C4-2B (cell line): ENCODE results near the gene RCVRN.

Source experiments
- CTCF ChIP-seq: fragments of 450-650 bp; conservative IDR thresholded peaks from 2 replicates; pipeline ENCODE4 v1.5.1; 2017; ENCODE audit warnings: mild to moderate bottlenecking
- ZFX ChIP-seq: fragments of 450-650 bp; IDR thresholded peaks from 2 replicates; pipeline ENCODE4 v1.6.1; 2017

- TF ChIP-seq CTCF (no peak), ZFX (no peak)
Observed at GRCh38 chr17:9855036-9855435, 50.0 kb downstream of the RCVRN start.
